H1 (cell line): Measurements from ENCODE around the gene FKBP6. TPM values are rescaled to one million over a fixed set of nuclear protein-coding genes. Genes with fewer than 3 reads are reported as not detected.

ENCODE experiments used
- CTCF ChIA-PET: fragments of 300-600 bp; sonication (Branson Sonifier 250); formaldehyde crosslinking; loops from one replicate; lab custom pipeline; 2021; ENCODE audit not compliant: partially characterized antibody; lab: Charles Lee
- POLR2A ChIA-PET: fragments of 300-600 bp; sonication (Branson Sonifier 250); formaldehyde crosslinking; loops from one replicate; lab custom pipeline; 2021; ENCODE audit warnings: inconsistent platforms; ENCODE audit not compliant: partially characterized antibody; lab: Charles Lee
- DNase-seq, 2 experiments: peaks; one replicate each; pipeline versions ENCODE4 v3.0.0 to v3.0.0-alpha.2; 2010 to 2022; ENCODE audit warnings: low spot score in 2 of 2, low read depth in 1 of 2, mixed read lengths in 1 of 2
- FAIRE-seq: peaks from 2 replicates; lab custom pipeline; 2011; peaks lifted over from hg19 to GRCh38; lab: Jason Lieb, UNC
- H2AFZ ChIP-seq: 2 replicates; pipeline ENCODE4 v1.8.1; 2012; ENCODE audit warnings: low read length, inconsistent platforms
- H2AK5ac ChIP-seq: 2 replicates; pipeline ENCODE4 v1.6.1; 2013; ENCODE audit warnings: low read depth, low read length
- H2BK120ac ChIP-seq: replicated peaks from 2 replicates; pipeline ENCODE3; 2013; ENCODE audit warnings: low read depth, low read length, inconsistent platforms
- H2BK12ac ChIP-seq: 2 replicates; pipeline ENCODE4 v1.6.1; 2013; ENCODE audit warnings: low read depth, low read length
- H2BK15ac ChIP-seq: 2 replicates; pipeline ENCODE4 v1.6.1; 2013; ENCODE audit warnings: low read length
- H2BK20ac ChIP-seq: 2 replicates; pipeline ENCODE4 v1.6.1; 2013; ENCODE audit warnings: low read length
- H2BK5ac ChIP-seq: 2 replicates; pipeline ENCODE4 v1.6.1; 2013; ENCODE audit warnings: low read depth, low read length
- H3K14ac ChIP-seq: 2 replicates; pipeline ENCODE4 v1.6.1; 2013; ENCODE audit warnings: inconsistent platforms; ENCODE audit not compliant: insufficient read length
- H3K18ac ChIP-seq: 2 replicates; pipeline ENCODE4 v1.6.1; 2013; ENCODE audit warnings: low read length; ENCODE audit errors: extremely low read depth
- H3K23ac ChIP-seq: 2 replicates; pipeline ENCODE4 v1.6.1; 2013; ENCODE audit warnings: inconsistent platforms; ENCODE audit not compliant: insufficient read length
- H3K23me2 ChIP-seq: 2 replicates; pipeline ENCODE4 v1.6.1; 2013; ENCODE audit warnings: low read depth, low read length
- H3K27ac ChIP-seq: 2 replicates; pipeline ENCODE4 v1.6.1; 2011; ENCODE audit warnings: low read depth, low read length, inconsistent platforms
- H3K27me3 ChIP-seq, 4 experiments: replicated peaks in 1 of 4; 1 replicate in 1 of 4; 2 replicates in 3 of 4; pipeline versions ENCODE4 v1.6.1 to v1.8.1; 2011 to 2013; ENCODE audit warnings: low read length in 3 of 4, mild to moderate bottlenecking in 3 of 4, inconsistent platforms in 2 of 4, mixed read lengths in 2 of 4, moderate library complexity in 1 of 4; ENCODE audit not compliant: control insufficient read depth in 3 of 4, insufficient read depth in 3 of 4; ENCODE audit errors: extremely low read depth in 1 of 4
- H3K36me3 ChIP-seq, 4 experiments: 2 replicates each; pipeline versions ENCODE4 v1.6.1 to v1.8.1; 2011 to 2013; ENCODE audit warnings: mild to moderate bottlenecking in 4 of 4, low read length in 3 of 4, moderate library complexity in 2 of 4, control low read depth in 1 of 4, inconsistent platforms in 1 of 4; ENCODE audit not compliant: insufficient read depth in 4 of 4, control insufficient read depth in 2 of 4
- H3K4ac ChIP-seq: replicated peaks from 2 replicates; pipeline ENCODE3; 2013; ENCODE audit warnings: low read length, low read depth, mixed read lengths, inconsistent platforms; ENCODE audit not compliant: insufficient read length
- H3K4me1 ChIP-seq, 4 experiments: replicated peaks in 1 of 4; 1 replicate in 1 of 4; 2 replicates in 3 of 4; pipeline versions ENCODE4 v1.6.1 to v1.8.1; 2011 to 2013; ENCODE audit warnings: low read length in 3 of 4, inconsistent platforms in 2 of 4, mixed read lengths in 1 of 4; ENCODE audit not compliant: insufficient read depth in 4 of 4, control insufficient read depth in 3 of 4
- H3K4me2 ChIP-seq, 2 experiments: 2 replicates each; pipeline versions ENCODE4 v1.6.1 to v1.8.1; 2011 to 2013; ENCODE audit warnings: low read depth in 2 of 2, low read length in 2 of 2, control low read depth in 1 of 2, inconsistent platforms in 1 of 2, mild to moderate bottlenecking in 1 of 2; ENCODE audit not compliant: insufficient read depth in 1 of 2
- H3K4me3 ChIP-seq, 4 experiments: fragments of 200-600, 300-600 bp in 1 of 4; sonication (generic), shearing (Covaris generic), sonication (Bioruptor Twin) in 1 of 4; 2 replicates each; pipeline versions ENCODE4 v1.5.1 to v1.8.1; 2011 to 2016; ENCODE audit warnings: low read length in 4 of 4, low read depth in 3 of 4, control low read depth in 2 of 4, inconsistent platforms in 2 of 4, mild to moderate bottlenecking in 2 of 4, mixed read lengths in 1 of 4, moderate library complexity in 1 of 4; ENCODE audit not compliant: insufficient read depth in 2 of 4; ENCODE audit errors: extremely low read depth in 1 of 4
- H3K56ac ChIP-seq: replicated peaks from 2 replicates; pipeline ENCODE3; 2013; ENCODE audit warnings: low read depth, mild to moderate bottlenecking, mixed read lengths, low read length, inconsistent platforms; ENCODE audit not compliant: insufficient read length
- H3K79me1 ChIP-seq: 2 replicates; pipeline ENCODE4 v1.6.1; 2013; ENCODE audit warnings: low read depth, low read length, control low read depth
- H3K79me2 ChIP-seq, 2 experiments: 2 replicates each; pipeline versions ENCODE4 v1.6.1 to v1.8.1; 2012 to 2013; ENCODE audit warnings: low read length in 2 of 2, mild to moderate bottlenecking in 2 of 2, inconsistent platforms in 1 of 2; ENCODE audit not compliant: insufficient read depth in 2 of 2, control insufficient read depth in 1 of 2
- H3K9ac ChIP-seq, 4 experiments: replicated peaks in 1 of 4; 1 replicate in 1 of 4; 2 replicates in 3 of 4; pipeline versions ENCODE4 v1.6.1 to v1.8.1; 2011 to 2013; ENCODE audit warnings: low read depth in 3 of 4, low read length in 3 of 4, control low read depth in 2 of 4, mild to moderate bottlenecking in 2 of 4, moderate library complexity in 2 of 4, inconsistent platforms in 1 of 4; ENCODE audit errors: extremely low read depth in 1 of 4
- H3K9me3 ChIP-seq, 2 experiments: 2 replicates each; pipeline versions ENCODE4 v1.6.1 to v1.8.1; 2012 to 2013; ENCODE audit warnings: mild to moderate bottlenecking in 2 of 2, moderate library complexity in 2 of 2, control low read depth in 1 of 2, inconsistent platforms in 1 of 2, low read depth in 1 of 2, low read length in 1 of 2, mixed read lengths in 1 of 2; ENCODE audit not compliant: insufficient read depth in 2 of 2
- H4K20me1 ChIP-seq, 2 experiments: replicated peaks in 1 of 2; 2 replicates each; pipeline versions ENCODE3 to v1.8.1; 2011 to 2013; ENCODE audit warnings: inconsistent platforms in 2 of 2, low read length in 2 of 2, mild to moderate bottlenecking in 1 of 2; ENCODE audit not compliant: insufficient read depth in 2 of 2, control insufficient read depth in 1 of 2
- H4K5ac ChIP-seq: 2 replicates; pipeline ENCODE4 v1.6.1; 2013; ENCODE audit warnings: low read length, low read depth, mixed read lengths, inconsistent platforms; ENCODE audit not compliant: insufficient read length
- H4K8ac ChIP-seq: 2 replicates; pipeline ENCODE4 v1.8.0; 2013; ENCODE audit warnings: mild to moderate bottlenecking, moderate library complexity, low read length, inconsistent platforms; ENCODE audit not compliant: insufficient read depth; ENCODE audit errors: extremely low read depth
- H4K91ac ChIP-seq: replicated peaks from 2 replicates; pipeline ENCODE3; 2013; ENCODE audit warnings: low read length, mixed read lengths, inconsistent platforms; ENCODE audit not compliant: insufficient read length
- ASH2L ChIP-seq: fragments of 200-600, 300-600 bp; sonication (generic); IDR thresholded peaks from one replicate; pipeline ENCODE4 v1.7.1; 2017; ENCODE audit warnings: low read length
- ATF2 ChIP-seq: IDR thresholded peaks from 2 replicates; pipeline ENCODE4 v1.6.1; 2012; ENCODE audit warnings: low read length, inconsistent platforms
- BCL11A ChIP-seq, 2 experiments: IDR thresholded peaks; one replicate each; pipeline ENCODE4 v1.6.1; 2011; ENCODE audit warnings: low read depth in 2 of 2, low read length in 2 of 2, mild to moderate bottlenecking in 2 of 2
- CEBPB ChIP-seq: IDR thresholded peaks from 2 replicates; pipeline ENCODE4 v1.6.1; 2012; ENCODE audit warnings: low read depth, low read length
- E2F6 ChIP-seq: IDR thresholded peaks from 2 replicates; pipeline ENCODE4 v1.6.1; 2012; ENCODE audit warnings: inconsistent platforms
- EP300 ChIP-seq, 2 experiments: IDR thresholded peaks; 1 replicate in 1 of 2; 2 replicates in 1 of 2; pipeline ENCODE4 v1.6.1; 2011 to 2012; ENCODE audit warnings: low read depth in 2 of 2, low read length in 2 of 2, mild to moderate bottlenecking in 2 of 2, borderline replicate concordance in 1 of 2, inconsistent platforms in 1 of 2, moderate library complexity in 1 of 2
- GABPA ChIP-seq: IDR thresholded peaks from 2 replicates; pipeline ENCODE4 v1.6.1; 2011; ENCODE audit warnings: mild to moderate bottlenecking, low read length, moderate library complexity, borderline replicate concordance; ENCODE audit not compliant: insufficient read depth
- HDAC6 ChIP-seq: IDR thresholded peaks from one replicate; pipeline ENCODE4 v1.7.1; 2012; ENCODE audit warnings: low read depth, mild to moderate bottlenecking, inconsistent platforms, low read length, moderate library complexity
- KDM5A ChIP-seq: fragments of 200-600 bp; IDR thresholded peaks from 2 replicates; pipeline ENCODE4 v1.7.1; 2012; ENCODE audit warnings: mild to moderate bottlenecking, low read length, inconsistent platforms, mixed read lengths
- TAF7 ChIP-seq: optimal IDR thresholded peaks from 2 replicates; pipeline ENCODE3; 2011; ENCODE audit warnings: low read depth, mild to moderate bottlenecking, inconsistent platforms, low read length, moderate library complexity, borderline replicate concordance
- TEAD4 ChIP-seq: IDR thresholded peaks from 2 replicates; pipeline ENCODE4 v1.6.1; 2012; ENCODE audit warnings: low read depth, low read length, inconsistent platforms, mixed read lengths
- WGBS, 2 experiments: shearing (Covaris generic) in 1 of 2; methylation state at CpG; one replicate each; pipeline versions ENCODE4 v1.1.6 to v1.1.7; 2013 to 2015; ENCODE audit warnings: low lambda C conversion rate in 2 of 2, mixed read lengths in 2 of 2, inconsistent platforms in 1 of 2, low coverage in 1 of 2, missing lambda C conversion rate in 1 of 2; ENCODE audit not compliant: insufficient replicate concordance in 2 of 2, insufficient coverage in 1 of 2, insufficient read length in 1 of 2; ENCODE audit errors: extremely low coverage in 1 of 2, missing lambda C conversion rate in 1 of 2; 5-methylcytosine and 5-hydroxymethylcytosine counted together
- polyA plus RNA-seq, 7 experiments: library from polyadenylated mRNA; depleted of rRNA in 3 of 7; stranded (reverse) in 5 of 7; unstranded in 2 of 7; fragments of >200 nt in 5 of 7; fragments of 200-250 nt in 2 of 7; gene quantifications; 1 replicate in 5 of 7; 2 replicates in 1 of 7; 4 replicates in 1 of 7; pipeline versions ENCODE4 v1.2.1 to v1.2.3, GENCODE V29; 2011 to 2013; ENCODE audit warnings: missing spikeins in 2 of 7, mixed read lengths in 2 of 7
- total RNA-seq: library from RNA; stranded (reverse); fragmentation: NEBNext Ultra II Directional; extraction: Animal tissue kit (Norgen Biotek cat#: 25700); gene quantifications from 2 replicates; pipeline ENCODE4 v1.2.1, GENCODE V29; 2021

FKBP6 gene
- total and polyA plus RNA-seq, 2 of the 8 experiments (the other 6 are each of a cell fraction or from before 2014, with no cell fraction given) = 0.14 to 0.19 TPM

- H3K18ac ChIP-seq = no peak overlapping the region
- H3K4me2 ChIP-seq = no peak overlapping the region
- H2BK15ac ChIP-seq = no peak overlapping the region
- no peaks in the 10 kb centered on the region for H3K4me1 ChIP-seq
- H4K5ac ChIP-seq = no peak overlapping the region
- peaks cover 0 to 4% (median 0%) of the 10 kb centered on the region in 4 experiments; a peak in 3 of 7 replicates for H3K27me3 ChIP-seq
- H2AK5ac ChIP-seq = no peak overlapping the region
- no peak overlapping the region for H3K4ac ChIP-seq
- CTCF ChIA-PET = interaction anchor here (1.0 to 1.3 kb wide), 4 partner anchors 14 to 69 kb away, joined by 3 to 5 read pairs (median 4); no protein-coding TSS in a partner anchor
- no peak overlapping the region for H4K91ac ChIP-seq
- H2BK20ac ChIP-seq = no peak overlapping the region
- no peaks in the 10 kb centered on the region for H4K20me1 ChIP-seq
- DNase-seq (no peak), FAIRE-seq (no peak)
- no peak overlapping the region for H3K23ac ChIP-seq
- no peak overlapping the region for H3K56ac ChIP-seq
- no peaks in the 10 kb centered on the region for H3K79me1 ChIP-seq
- POLR2A ChIA-PET = no interaction called here
- H2BK120ac ChIP-seq = no peak overlapping the region
- no peak overlapping the region for H3K14ac ChIP-seq
- no peaks in the 10 kb centered on the region for H3K36me3 ChIP-seq
- H2BK12ac ChIP-seq = no peak overlapping the region
- H4K8ac ChIP-seq = no peak overlapping the region
- no peak overlapping the region for H3K27ac ChIP-seq
- H3K4me3 ChIP-seq = no peak overlapping the region
- no peak overlapping the region for H3K9ac ChIP-seq
- H3K23me2 ChIP-seq = no peaks in the 10 kb centered on the region
- no peak overlapping the region for H2AFZ ChIP-seq
- H2BK5ac ChIP-seq = no peak overlapping the region
- 90% methylated on average over 4 of the region's 4 CpGs; no CpG with 5 or more reads in 1 of the 2 experiments for WGBS, 2 experiments
- H3K79me2 ChIP-seq = no peaks in the 10 kb centered on the region
- peaks cover 3 to 6% of the 10 kb centered on the region in 2 experiments; a peak in 3 of 4 replicates for H3K9me3 ChIP-seq
- TF ChIP-seq BCL11A (IDR thresholded peaks at IDR 0.05; ENCODE audit: low read depth in 2 of 2, low read length in 2 of 2) (no peak), GABPA (no peak), TAF7 (no peak), KDM5A (no peak), ASH2L (no peak), TEAD4 (no peak), CEBPB (no peak), ATF2 (no peak), EP300 (IDR thresholded peaks at IDR 0.05; ENCODE audit: borderline replicate concordance in 1 of 2, low read depth in 2 of 2, low read length in 2 of 2) (no peak), HDAC6 (no peak), E2F6 (no peak)
Observed at GRCh38 chr7:73382934-73383503, 55.1 kb downstream of the FKBP6 start.
